OCI-LY7 (cell line): ENCODE measurements around the gene NLRP3.

ENCODE experiments used
- EZH2phosphoT487 ChIP-seq: fragments of 200-600 bp; sonication (generic); IDR thresholded peaks from 2 replicates; pipeline ENCODE4 v1.6.1; 2018; ENCODE audit warnings: low read depth, borderline replicate concordance, mild to moderate bottlenecking, mixed run types, antibody characterized with exemption, low read length, moderate library complexity, mixed read lengths
- TF ChIP-seq, protein P1 (sequence below): fragments of 200-600 bp; sonication (generic); conservative IDR thresholded peaks from 2 replicates; pipeline ENCODE4 v1.5.1; 2014; ENCODE audit warnings: mild to moderate bottlenecking, antibody characterized with exemption, low read length, moderate library complexity, mixed read lengths

- TF ChIP-seq, protein P1, sequence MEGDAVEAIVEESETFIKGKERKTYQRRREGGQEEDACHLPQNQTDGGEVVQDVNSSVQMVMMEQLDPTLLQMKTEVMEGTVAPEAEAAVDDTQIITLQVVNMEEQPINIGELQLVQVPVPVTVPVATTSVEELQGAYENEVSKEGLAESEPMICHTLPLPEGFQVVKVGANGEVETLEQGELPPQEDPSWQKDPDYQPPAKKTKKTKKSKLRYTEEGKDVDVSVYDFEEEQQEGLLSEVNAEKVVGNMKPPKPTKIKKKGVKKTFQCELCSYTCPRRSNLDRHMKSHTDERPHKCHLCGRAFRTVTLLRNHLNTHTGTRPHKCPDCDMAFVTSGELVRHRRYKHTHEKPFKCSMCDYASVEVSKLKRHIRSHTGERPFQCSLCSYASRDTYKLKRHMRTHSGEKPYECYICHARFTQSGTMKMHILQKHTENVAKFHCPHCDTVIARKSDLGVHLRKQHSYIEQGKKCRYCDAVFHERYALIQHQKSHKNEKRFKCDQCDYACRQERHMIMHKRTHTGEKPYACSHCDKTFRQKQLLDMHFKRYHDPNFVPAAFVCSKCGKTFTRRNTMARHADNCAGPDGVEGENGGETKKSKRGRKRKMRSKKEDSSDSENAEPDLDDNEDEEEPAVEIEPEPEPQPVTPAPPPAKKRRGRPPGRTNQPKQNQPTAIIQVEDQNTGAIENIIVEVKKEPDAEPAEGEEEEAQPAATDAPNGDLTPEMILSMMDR, result no peak
- no peak for TF ChIP-seq EZH2phosphoT487
Observed at GRCh38 chr1:247456914-247457639, 41.1 kb downstream of the NLRP3 start.
